IMR-90 (cell line): Measurements from ENCODE around the gene NRP1. TPM values are rescaled to one million over a fixed set of nuclear protein-coding genes. Genes with fewer than 3 reads are reported as not detected.

Experiments used
- ATAC-seq: fragments of 200-7000 bp; cut with Tn5 transposase; 2 replicates; pipeline ENCODE4 v1.9.1; 2020; ENCODE audit warnings: low read depth, mild to moderate bottlenecking, moderate library complexity
- BruUV-seq: library from RNA; stranded (reverse); fragments of 400-500 nt; replicated peaks from 2 replicates; lab custom pipeline; 2021; lab: Mats Ljungman, UMichigan
- CTCF ChIA-PET: fragments of 300-600 bp; formaldehyde crosslinking; extraction: SDS; loops from one replicate; lab custom pipeline; 2021; ENCODE audit warnings: antibody characterized with exemption; lab: Yijun Ruan, JAX
- POLR2A ChIA-PET: fragments of 300-600 bp; sonication (Branson Sonifier 250); formaldehyde crosslinking; loops from one replicate; lab custom pipeline; 2022; ENCODE audit warnings: antibody characterized with exemption; ENCODE audit not compliant: unreplicated experiment; lab: Charles Lee
- DNase-seq: peaks from one replicate; pipeline ENCODE4 v3.0.0; 2013
- H2AFZ ChIP-seq: replicated peaks from 2 replicates; pipeline ENCODE3; 2013; ENCODE audit warnings: low read length, mild to moderate bottlenecking; ENCODE audit not compliant: poor library complexity
- H2AK5ac ChIP-seq: 2 replicates; pipeline ENCODE4 v1.6.1; 2013; ENCODE audit warnings: low read depth, low read length, inconsistent platforms
- H2AK9ac ChIP-seq: replicated peaks from 2 replicates; pipeline ENCODE3; 2013; ENCODE audit warnings: mild to moderate bottlenecking, low read depth, low read length, moderate library complexity; ENCODE audit not compliant: poor library complexity
- H2BK120ac ChIP-seq: 2 replicates; pipeline ENCODE4 v1.6.1; 2013; ENCODE audit warnings: low read depth, low read length, inconsistent platforms
- H2BK15ac ChIP-seq: 3 replicates; pipeline ENCODE4 v1.6.1; 2013; ENCODE audit warnings: low read depth, low read length, inconsistent platforms
- H2BK20ac ChIP-seq: 2 replicates; pipeline ENCODE4 v1.6.1; 2013; ENCODE audit warnings: low read depth, mild to moderate bottlenecking, inconsistent platforms, low read length, moderate library complexity
- H2BK5ac ChIP-seq: 2 replicates; pipeline ENCODE4 v1.6.1; 2013; ENCODE audit warnings: mild to moderate bottlenecking, low read depth, low read length, inconsistent platforms; ENCODE audit not compliant: poor library complexity, severe bottlenecking
- H3K14ac ChIP-seq: replicated peaks from 2 replicates; pipeline ENCODE4 v1.6.1; 2013; ENCODE audit warnings: low read depth, low read length, inconsistent platforms
- H3K18ac ChIP-seq: 2 replicates; pipeline ENCODE4 v1.6.1; 2013; ENCODE audit warnings: low read depth, low read length, control low read depth
- H3K23ac ChIP-seq: 2 replicates; pipeline ENCODE4 v1.6.1; 2013; ENCODE audit warnings: low read depth, low read length, inconsistent platforms
- H3K27ac ChIP-seq: 2 replicates; pipeline ENCODE4 v1.5.1; 2013; ENCODE audit warnings: mild to moderate bottlenecking, control low read depth, low read length; ENCODE audit not compliant: insufficient read depth
- H3K27me3 ChIP-seq: 2 replicates; pipeline ENCODE4 v1.6.1; 2013; ENCODE audit warnings: low read length; ENCODE audit not compliant: control insufficient read depth, insufficient read depth
- H3K36me3 ChIP-seq: 2 replicates; pipeline ENCODE4 v1.6.1; 2013; ENCODE audit warnings: low read length, mixed read lengths; ENCODE audit not compliant: control insufficient read depth, insufficient read depth
- H3K4ac ChIP-seq: 2 replicates; pipeline ENCODE4 v1.6.1; 2013; ENCODE audit warnings: low read depth, low read length, inconsistent platforms
- H3K4me1 ChIP-seq: 2 replicates; pipeline ENCODE4 v1.6.1; 2013; ENCODE audit warnings: low read length, mixed read lengths; ENCODE audit not compliant: control insufficient read depth, insufficient read depth
- H3K4me2 ChIP-seq: 2 replicates; pipeline ENCODE4 v1.6.1; 2013; ENCODE audit warnings: low read depth, mild to moderate bottlenecking, control low read depth, low read length, moderate library complexity
- H3K4me3 ChIP-seq: 2 replicates; pipeline ENCODE4 v1.5.1; 2013; ENCODE audit warnings: low read depth, mild to moderate bottlenecking, control low read depth, low read length, moderate library complexity; ENCODE audit not compliant: insufficient read depth
- H3K56ac ChIP-seq: 2 replicates; pipeline ENCODE4 v1.6.1; 2013; ENCODE audit warnings: low read length, inconsistent platforms; ENCODE audit not compliant: insufficient read depth; ENCODE audit errors: extremely low read depth
- H3K79me1 ChIP-seq, 2 experiments: 2 replicates each; pipeline ENCODE4 v1.6.1; 2013; ENCODE audit warnings: low read length in 2 of 2, inconsistent platforms in 1 of 2, low read depth in 1 of 2
- H3K9ac ChIP-seq: 2 replicates; pipeline ENCODE4 v1.6.1; 2013; ENCODE audit warnings: low read depth, low read length, control low read depth
- H3K9me1 ChIP-seq: 2 replicates; pipeline ENCODE4 v1.6.1; 2013; ENCODE audit warnings: low read length, inconsistent platforms; ENCODE audit not compliant: insufficient read depth
- H3K9me3 ChIP-seq: 2 replicates; pipeline ENCODE4 v1.6.1; 2013; ENCODE audit warnings: low read length; ENCODE audit not compliant: control insufficient read depth, insufficient read depth
- H4K20me1 ChIP-seq: 2 replicates; pipeline ENCODE4 v1.6.1; 2013; ENCODE audit warnings: low read length, inconsistent platforms; ENCODE audit not compliant: insufficient read depth
- H4K5ac ChIP-seq: 2 replicates; pipeline ENCODE4 v1.6.1; 2013; ENCODE audit warnings: mild to moderate bottlenecking, low read depth, low read length, control low read depth
- H4K8ac ChIP-seq, 2 experiments: 2 replicates each; pipeline ENCODE4 v1.6.1; 2013; ENCODE audit warnings: low read depth in 2 of 2, low read length in 2 of 2, control low read depth in 1 of 2, inconsistent platforms in 1 of 2
- H4K91ac ChIP-seq: 2 replicates; pipeline ENCODE4 v1.6.1; 2013; ENCODE audit warnings: low read depth, low read length, inconsistent platforms; ENCODE audit not compliant: insufficient read depth
- BHLHE40 ChIP-seq: fragments of 150-350 bp; IDR thresholded peaks from 2 replicates; pipeline ENCODE4 v1.6.1; 2016; ENCODE audit warnings: mild to moderate bottlenecking, low read depth, low read length
- FOS ChIP-seq: fragments of 150-350 bp; IDR thresholded peaks from 2 replicates; pipeline ENCODE4 v1.6.1; 2016; ENCODE audit warnings: low read depth, low read length
- MAFK ChIP-seq: IDR thresholded peaks from 2 replicates; pipeline ENCODE4 v1.6.1; 2012; ENCODE audit warnings: low read depth, low read length, improper control_type of control experiment
- POLR2A ChIP-seq: IDR thresholded peaks from 2 replicates; pipeline ENCODE4 v1.6.1; 2012; ENCODE audit warnings: mild to moderate bottlenecking, low read depth, low read length
- RCOR1 ChIP-seq: IDR thresholded peaks from 2 replicates; pipeline ENCODE4 v1.6.1; 2012; ENCODE audit warnings: mild to moderate bottlenecking, low read length, improper control_type of control experiment; ENCODE audit not compliant: insufficient replicate concordance
- WGBS, 2 experiments: methylation state at CpG; one replicate each; pipeline versions ENCODE4 v1.1.5 to v1.1.7; 2013; ENCODE audit warnings: missing lambda C conversion rate in 2 of 2; ENCODE audit not compliant: insufficient read length in 1 of 2; ENCODE audit errors: extremely low coverage in 2 of 2; 5-methylcytosine and 5-hydroxymethylcytosine counted together
- dilution Hi-C: fragments of 300-500 bp; cut with HindIII; formaldehyde crosslinking; loops from one replicate; pipeline ENCODE4 v1.14.3; 2018; ENCODE audit warnings: low sequenced_read_pairs; ENCODE audit not compliant: unreplicated experiment
- in situ Hi-C: fragments of 300-500 bp; cut with MboI; formaldehyde crosslinking; loops from 3 replicates; pipeline ENCODE4 v1.14.3; 2019; ENCODE audit warnings: low sequenced_read_pairs, inconsistent platforms, mixed read lengths
- intact Hi-C: fragments of 100-400 bp; cut with micrococcal nuclease; formaldehyde crosslinking; loops from 2 replicates; pipeline ENCODE4 v1.10.0; 2022
- polyA plus RNA-seq, 3 experiments: library from polyadenylated mRNA; depleted of rRNA; stranded (reverse); fragments of >200 nt; gene quantifications; 2 replicates each; pipeline ENCODE4 v1.2.3, GENCODE V29; 2012; ENCODE audit warnings: low replicate concordance in 1 of 3
- total RNA-seq: library from RNA; depleted of rRNA; stranded (reverse); fragments of >200 nt; gene quantifications from 2 replicates; pipeline ENCODE4 v1.2.3, GENCODE V29; 2012
- TF ChIP-seq, protein P1 (sequence below): fragments of 150-350 bp; IDR thresholded peaks from 2 replicates; pipeline ENCODE4 v1.6.1; 2017; ENCODE audit warnings: mild to moderate bottlenecking, antibody characterized with exemption, low read length, low read depth
- TF ChIP-seq, protein P2 (sequence below): conservative IDR thresholded peaks from 2 replicates; pipeline ENCODE4 v1.5.1; 2012; ENCODE audit warnings: mild to moderate bottlenecking, low read depth, low read length, improper control_type of control experiment

The NRP1 gene
- total and polyA plus RNA-seq, 2 of the 4 experiments (the other 2 are of a cell fraction): 108 to 227 TPM

- Histone ChIP-seq H2AK9ac (no peak overlapping the region), H3K79me1 (peaks cover 11 to 59% of the 10 kb centered on the region in 2 experiments), H2BK15ac (peak overlapping the region; percentile 26; the same call in 1 of the 3 replicates), H3K56ac (no peak overlapping the region), H3K27ac (peak overlapping the region; percentile 33; the same call in 1 of the 2 replicates), H3K9me1 (peaks cover 4% of the 10 kb centered on the region), H3K4me2 (peak overlapping the region; percentile 44; the same call in 1 of the 2 replicates), H2BK120ac (0 out of 2 replicates have a peak overlapping the region, but pooled peaks have one; percentile 36), H2BK5ac (peak overlapping the region; percentile 1), H3K23ac (peak overlapping the region; percentile 0; the same call in 1 of the 2 replicates), H3K4ac (peak overlapping the region; percentile 22; the same call in 1 of the 2 replicates), H3K18ac (peak overlapping the region; percentile 50; the same call in 1 of the 2 replicates), H2BK20ac (0 out of 2 replicates have a peak overlapping the region, but pooled peaks have one; percentile 8), H3K14ac (peak overlapping the region; percentile 78), H3K27me3 (no peaks in the 10 kb centered on the region), H4K20me1 (no peaks in the 10 kb centered on the region), H3K36me3 (peaks cover 14% of the 10 kb centered on the region), H3K4me3 (no peak overlapping the region), H3K4me1 (peaks cover 12% of the 10 kb centered on the region), H2AK5ac (peak overlapping the region; percentile 13; the same call in 1 of the 2 replicates), H4K91ac (no peak overlapping the region; the same call in 1 of the 2 replicates), H3K9me3 (no peaks in the 10 kb centered on the region), H3K9ac (peak overlapping the region; percentile 36; the same call in 1 of the 2 replicates), H4K8ac (peak overlapping the region in 1 of 2 experiments; percentile 23; a peak in 1 of 4 replicates), H2AFZ (no peak overlapping the region), H4K5ac (peak overlapping the region; percentile 88)
- no peak for TF ChIP-seq BHLHE40
- TF ChIP-seq FOS: no peak
- no peak for TF ChIP-seq RCOR1
- no peak for TF ChIP-seq POLR2A
- no peak for TF ChIP-seq MAFK
- TF ChIP-seq, protein P1, sequence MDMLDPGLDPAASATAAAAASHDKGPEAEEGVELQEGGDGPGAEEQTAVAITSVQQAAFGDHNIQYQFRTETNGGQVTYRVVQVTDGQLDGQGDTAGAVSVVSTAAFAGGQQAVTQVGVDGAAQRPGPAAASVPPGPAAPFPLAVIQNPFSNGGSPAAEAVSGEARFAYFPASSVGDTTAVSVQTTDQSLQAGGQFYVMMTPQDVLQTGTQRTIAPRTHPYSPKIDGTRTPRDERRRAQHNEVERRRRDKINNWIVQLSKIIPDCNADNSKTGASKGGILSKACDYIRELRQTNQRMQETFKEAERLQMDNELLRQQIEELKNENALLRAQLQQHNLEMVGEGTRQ: no peak
- TF ChIP-seq, protein P2, sequence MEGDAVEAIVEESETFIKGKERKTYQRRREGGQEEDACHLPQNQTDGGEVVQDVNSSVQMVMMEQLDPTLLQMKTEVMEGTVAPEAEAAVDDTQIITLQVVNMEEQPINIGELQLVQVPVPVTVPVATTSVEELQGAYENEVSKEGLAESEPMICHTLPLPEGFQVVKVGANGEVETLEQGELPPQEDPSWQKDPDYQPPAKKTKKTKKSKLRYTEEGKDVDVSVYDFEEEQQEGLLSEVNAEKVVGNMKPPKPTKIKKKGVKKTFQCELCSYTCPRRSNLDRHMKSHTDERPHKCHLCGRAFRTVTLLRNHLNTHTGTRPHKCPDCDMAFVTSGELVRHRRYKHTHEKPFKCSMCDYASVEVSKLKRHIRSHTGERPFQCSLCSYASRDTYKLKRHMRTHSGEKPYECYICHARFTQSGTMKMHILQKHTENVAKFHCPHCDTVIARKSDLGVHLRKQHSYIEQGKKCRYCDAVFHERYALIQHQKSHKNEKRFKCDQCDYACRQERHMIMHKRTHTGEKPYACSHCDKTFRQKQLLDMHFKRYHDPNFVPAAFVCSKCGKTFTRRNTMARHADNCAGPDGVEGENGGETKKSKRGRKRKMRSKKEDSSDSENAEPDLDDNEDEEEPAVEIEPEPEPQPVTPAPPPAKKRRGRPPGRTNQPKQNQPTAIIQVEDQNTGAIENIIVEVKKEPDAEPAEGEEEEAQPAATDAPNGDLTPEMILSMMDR: no peak
- ATAC-seq (peak; percentile 28; the same call in 1 of the 2 replicates), DNase-seq (no peak)
- in situ Hi-C loops (no loop called here), intact Hi-C loops (no loop called here), dilution Hi-C loops (no loop called here)
- BruUV-seq: no TSS peak
- POLR2A ChIA-PET: no interaction called here
- CTCF ChIA-PET: no interaction called here
- WGBS, 2 experiments: no CpG with 5 or more reads among the region's 2 CpGs
Measured at GRCh38 chr10:33229949-33230267, 104.6 kb downstream of the NRP1 start.
